ENCODE measurements around the gene SLC39A9. TPM values are rescaled to one million over a fixed set of nuclear protein-coding genes. Genes with fewer than 3 reads are reported as not detected.

The SLC39A9 gene
- total and polyA plus RNA-seq, 2 experiments from 2014 or later = 17.7 to 48.1 TPM

- no peak overlapping the region for H3K4me3 Mint-ChIP-seq
Observed at GRCh38 chr14:69479696-69480095, 81.2 kb downstream of the SLC39A9 start.

More at GRCh38 chr14:69479696-69480095, 81.2 kb downstream of the SLC39A9 start:
- H3F3A ChIP-seq (replicated peaks; ENCODE audit: low read depth) = no peaks in the 10 kb centered on the region
- H3K27me3 ChIP-seq (ENCODE audit: insufficient read depth) = peaks cover 36% of the 10 kb centered on the region
- H3K79me2 ChIP-seq (replicated peaks; ENCODE audit: insufficient read depth) = no peaks in the 10 kb centered on the region
- H3K36me3 ChIP-seq (ENCODE audit: insufficient read depth) = no peaks in the 10 kb centered on the region
- Mint-ChIP-seq H3K36me3 (ENCODE audit: low read depth) (no peaks in the 10 kb centered on the region), H3K9me3 (peaks cover 6% of the 10 kb centered on the region; the same call in 2 of the 3 replicates), H3K27me3 (ENCODE audit: insufficient read depth, low read depth, poor library complexity) (peaks cover 41% of the 10 kb centered on the region), H3K27ac (no peak overlapping the region), H3K4me1 (no peaks in the 10 kb centered on the region; the same call in 2 of the 3 replicates)
- H3K4me1 ChIP-seq (ENCODE audit: insufficient read depth) = no peaks in the 10 kb centered on the region
- DNase-seq (ENCODE audit: low spot score) (no peak), ATAC-seq (no peak)
- no peaks in the 10 kb centered on the region for H4K20me1 ChIP-seq (replicated peaks; ENCODE audit: insufficient read depth)
- H3K4me3 ChIP-seq = no peak overlapping the region
- no peaks in the 10 kb centered on the region for H3K9me2 ChIP-seq (ENCODE audit: insufficient read depth)
- H2AFZ ChIP-seq = no peak overlapping the region
- H3K27ac ChIP-seq (ENCODE audit: low read depth) = no peak overlapping the region
- TF ChIP-seq REST (IDR thresholded peaks at IDR 0.05; ENCODE audit: unreplicated experiment) (no peak), CTCF (conservative IDR thresholded peaks at IDR 0.05; ENCODE audit: low read depth in 2 of 2) (no peak), ETS1 (IDR thresholded peaks at IDR 0.05) (no peak), POLR2AphosphoS5 (IDR thresholded peaks at IDR 0.05; ENCODE audit: low read depth) (no peak), ZNF331 (CRISPR knock-in tag; IDR thresholded peaks at IDR 0.05; ENCODE audit: low read depth) (no peak)
- H3K4me2 ChIP-seq = no peak overlapping the region

All from GM23338 (cell line).